Panc1 (cell line): ENCODE data around the gene ZNF32. TPM values are rescaled to one million over a fixed set of nuclear protein-coding genes. Genes with fewer than 3 reads are reported as not detected.

ENCODE experiments used
- ATAC-seq: fragments of 200-7000 bp; cut with Tn5 transposase; 2 replicates; pipeline ENCODE4 v1.9.1; 2020; ENCODE audit warnings: mild to moderate bottlenecking, moderate library complexity
- BruUV-seq: library from RNA; stranded (reverse); fragments of 400-500 nt; replicated peaks from 2 replicates; lab custom pipeline; 2021; lab: Mats Ljungman, UMichigan
- CTCF ChIA-PET: fragments of 300-600 bp; sonication (Branson Sonifier 250); formaldehyde crosslinking; loops from one replicate; lab custom pipeline; 2022; ENCODE audit warnings: antibody characterized with exemption; lab: Charles Lee
- POLR2A ChIA-PET: fragments of 300-600 bp; sonication (Branson Sonifier 250); formaldehyde crosslinking; loops from one replicate; lab custom pipeline; 2022; ENCODE audit warnings: antibody characterized with exemption; lab: Charles Lee
- DNase-seq: peaks from one replicate; pipeline ENCODE4 v3.0.0-alpha.2; 2010; ENCODE audit warnings: low read depth, low spot score
- H3K27ac ChIP-seq: 2 replicates; pipeline ENCODE4 v1.5.1; 2011; ENCODE audit warnings: mild to moderate bottlenecking, low read length, inconsistent platforms
- H3K27me3 ChIP-seq: fragments of 200-500 bp; sonication (Bioruptor generic); 2 replicates; pipeline ENCODE4 v1.6.0; 2014; ENCODE audit warnings: low read length, inconsistent platforms; ENCODE audit not compliant: control insufficient read depth, insufficient read depth
- H3K36me3 ChIP-seq: fragments of 200-500 bp; sonication (Bioruptor generic); 2 replicates; pipeline ENCODE4 v1.5.1; 2014; ENCODE audit warnings: inconsistent platforms, mild to moderate bottlenecking, low read length, moderate library complexity; ENCODE audit not compliant: control insufficient read depth, insufficient read depth
- H3K4me1 ChIP-seq: 2 replicates; pipeline ENCODE4 v1.5.1; 2011; ENCODE audit warnings: inconsistent platforms, mild to moderate bottlenecking, low read length, moderate library complexity; ENCODE audit not compliant: control insufficient read depth, insufficient read depth
- H3K4me3 ChIP-seq, 2 experiments: 2 replicates each; pipeline ENCODE4 v1.5.1; 2011 to 2012; ENCODE audit warnings: low read depth in 2 of 2, low read length in 2 of 2, mild to moderate bottlenecking in 2 of 2, inconsistent platforms in 1 of 2, moderate library complexity in 1 of 2
- H3K9me3 ChIP-seq: fragments of 200-500 bp; sonication (Bioruptor generic); 2 replicates; pipeline ENCODE4 v1.5.1; 2014; ENCODE audit warnings: low read depth, mild to moderate bottlenecking, inconsistent platforms, low read length, moderate library complexity; ENCODE audit not compliant: control insufficient read depth, insufficient read depth
- POLR2AphosphoS5 ChIP-seq: IDR thresholded peaks from 2 replicates; pipeline ENCODE4 v1.6.1; 2012; ENCODE audit warnings: mild to moderate bottlenecking, low read depth, low read length, moderate library complexity
- SIN3A ChIP-seq: IDR thresholded peaks from 2 replicates; pipeline ENCODE4 v1.6.1; 2012; ENCODE audit warnings: low read depth, mild to moderate bottlenecking, low read length, moderate library complexity, borderline replicate concordance; ENCODE audit not compliant: insufficient read depth
- TCF7L2 ChIP-seq: IDR thresholded peaks from 2 replicates; pipeline ENCODE4 v1.6.1; 2011; ENCODE audit warnings: mild to moderate bottlenecking, low read depth, low read length, inconsistent platforms
- in situ Hi-C: cut with HindIII; loops from 2 replicates; pipeline ENCODE4 v1.10.0; 2016; ENCODE audit warnings: low sequenced_read_pairs, low pct_unique_long_range_greater_than_20kb
- intact Hi-C: fragments of 100-400 bp; cut with micrococcal nuclease; formaldehyde crosslinking; loops from one replicate; pipeline ENCODE4 v1.10.0; 2022; ENCODE audit not compliant: unreplicated experiment
- total RNA-seq: library from RNA; stranded (reverse); gene quantifications from one replicate; pipeline ENCODE4 v1.2.1, GENCODE V29; 2021; ENCODE audit not compliant: unreplicated experiment
- TF ChIP-seq, protein P1 (sequence below), 2 experiments: IDR thresholded peaks; 2 replicates each; pipeline ENCODE4 v1.6.1; 2011 to 2012; ENCODE audit warnings: low read depth in 2 of 2, control low read depth in 1 of 2, low read length in 1 of 2, mild to moderate bottlenecking in 1 of 2, moderate library complexity in 1 of 2; ENCODE audit not compliant: insufficient read depth in 1 of 2
- TF ChIP-seq, protein P2 (sequence below): fragments of 450-650 bp; IDR thresholded peaks from 2 replicates; pipeline ENCODE4 v1.5.1; 2017; ENCODE audit warnings: mild to moderate bottlenecking

ZNF32 gene
- total RNA-seq, 1 experiment from 2014 or later = 35.6 TPM

DNA sequence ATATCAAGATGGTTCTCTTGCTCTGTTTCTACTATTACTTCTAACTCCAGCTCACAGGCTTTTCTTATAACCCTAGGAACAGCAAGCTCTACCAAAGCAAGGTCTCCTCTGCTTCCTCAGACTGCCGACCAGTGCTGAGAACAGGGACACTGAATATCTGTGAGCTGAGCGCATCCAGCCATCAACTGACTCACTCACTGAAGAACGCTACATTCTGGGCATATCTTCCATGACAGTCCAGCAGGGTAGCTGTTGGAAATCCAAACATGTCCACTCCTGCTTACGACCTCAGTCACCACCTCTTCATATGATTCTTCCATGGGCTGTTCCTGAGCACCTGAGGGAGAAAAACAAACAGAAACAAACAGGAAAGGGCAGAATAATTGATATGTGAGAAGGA, 2.8 kb downstream of the ZNF32 start:
- Histone ChIP-seq H3K4me3 (no peak overlapping the region), H3K9me3 (peaks cover 64% of the 10 kb centered on the region), H3K27me3 (no peaks in the 10 kb centered on the region), H3K27ac (no peak overlapping the region), H3K36me3 (no peaks in the 10 kb centered on the region), H3K4me1 (0 out of 2 replicates have a peak, but pooled peaks cover 3% of the 10 kb centered on the region)
- intact Hi-C loops (no loop called here), in situ Hi-C loops (no loop called here)
- ChIA-PET CTCF (no interaction called here), POLR2A (no interaction called here)
- no TSS peak for BruUV-seq
- DNase-seq (no peak), ATAC-seq (no peak)
- no peak for TF ChIP-seq POLR2AphosphoS5
- TF ChIP-seq SIN3A = no peak
- TF ChIP-seq TCF7L2 = no peak
- TF ChIP-seq, protein P1, sequence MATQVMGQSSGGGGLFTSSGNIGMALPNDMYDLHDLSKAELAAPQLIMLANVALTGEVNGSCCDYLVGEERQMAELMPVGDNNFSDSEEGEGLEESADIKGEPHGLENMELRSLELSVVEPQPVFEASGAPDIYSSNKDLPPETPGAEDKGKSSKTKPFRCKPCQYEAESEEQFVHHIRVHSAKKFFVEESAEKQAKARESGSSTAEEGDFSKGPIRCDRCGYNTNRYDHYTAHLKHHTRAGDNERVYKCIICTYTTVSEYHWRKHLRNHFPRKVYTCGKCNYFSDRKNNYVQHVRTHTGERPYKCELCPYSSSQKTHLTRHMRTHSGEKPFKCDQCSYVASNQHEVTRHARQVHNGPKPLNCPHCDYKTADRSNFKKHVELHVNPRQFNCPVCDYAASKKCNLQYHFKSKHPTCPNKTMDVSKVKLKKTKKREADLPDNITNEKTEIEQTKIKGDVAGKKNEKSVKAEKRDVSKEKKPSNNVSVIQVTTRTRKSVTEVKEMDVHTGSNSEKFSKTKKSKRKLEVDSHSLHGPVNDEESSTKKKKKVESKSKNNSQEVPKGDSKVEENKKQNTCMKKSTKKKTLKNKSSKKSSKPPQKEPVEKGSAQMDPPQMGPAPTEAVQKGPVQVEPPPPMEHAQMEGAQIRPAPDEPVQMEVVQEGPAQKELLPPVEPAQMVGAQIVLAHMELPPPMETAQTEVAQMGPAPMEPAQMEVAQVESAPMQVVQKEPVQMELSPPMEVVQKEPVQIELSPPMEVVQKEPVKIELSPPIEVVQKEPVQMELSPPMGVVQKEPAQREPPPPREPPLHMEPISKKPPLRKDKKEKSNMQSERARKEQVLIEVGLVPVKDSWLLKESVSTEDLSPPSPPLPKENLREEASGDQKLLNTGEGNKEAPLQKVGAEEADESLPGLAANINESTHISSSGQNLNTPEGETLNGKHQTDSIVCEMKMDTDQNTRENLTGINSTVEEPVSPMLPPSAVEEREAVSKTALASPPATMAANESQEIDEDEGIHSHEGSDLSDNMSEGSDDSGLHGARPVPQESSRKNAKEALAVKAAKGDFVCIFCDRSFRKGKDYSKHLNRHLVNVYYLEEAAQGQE (IDR thresholded peaks at IDR 0.05; ENCODE audit: insufficient read depth in 1 of 2, low read depth in 2 of 2, low read length in 1 of 2) = no peak
- TF ChIP-seq, protein P2, sequence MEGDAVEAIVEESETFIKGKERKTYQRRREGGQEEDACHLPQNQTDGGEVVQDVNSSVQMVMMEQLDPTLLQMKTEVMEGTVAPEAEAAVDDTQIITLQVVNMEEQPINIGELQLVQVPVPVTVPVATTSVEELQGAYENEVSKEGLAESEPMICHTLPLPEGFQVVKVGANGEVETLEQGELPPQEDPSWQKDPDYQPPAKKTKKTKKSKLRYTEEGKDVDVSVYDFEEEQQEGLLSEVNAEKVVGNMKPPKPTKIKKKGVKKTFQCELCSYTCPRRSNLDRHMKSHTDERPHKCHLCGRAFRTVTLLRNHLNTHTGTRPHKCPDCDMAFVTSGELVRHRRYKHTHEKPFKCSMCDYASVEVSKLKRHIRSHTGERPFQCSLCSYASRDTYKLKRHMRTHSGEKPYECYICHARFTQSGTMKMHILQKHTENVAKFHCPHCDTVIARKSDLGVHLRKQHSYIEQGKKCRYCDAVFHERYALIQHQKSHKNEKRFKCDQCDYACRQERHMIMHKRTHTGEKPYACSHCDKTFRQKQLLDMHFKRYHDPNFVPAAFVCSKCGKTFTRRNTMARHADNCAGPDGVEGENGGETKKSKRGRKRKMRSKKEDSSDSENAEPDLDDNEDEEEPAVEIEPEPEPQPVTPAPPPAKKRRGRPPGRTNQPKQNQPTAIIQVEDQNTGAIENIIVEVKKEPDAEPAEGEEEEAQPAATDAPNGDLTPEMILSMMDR = no peak

DNA sequence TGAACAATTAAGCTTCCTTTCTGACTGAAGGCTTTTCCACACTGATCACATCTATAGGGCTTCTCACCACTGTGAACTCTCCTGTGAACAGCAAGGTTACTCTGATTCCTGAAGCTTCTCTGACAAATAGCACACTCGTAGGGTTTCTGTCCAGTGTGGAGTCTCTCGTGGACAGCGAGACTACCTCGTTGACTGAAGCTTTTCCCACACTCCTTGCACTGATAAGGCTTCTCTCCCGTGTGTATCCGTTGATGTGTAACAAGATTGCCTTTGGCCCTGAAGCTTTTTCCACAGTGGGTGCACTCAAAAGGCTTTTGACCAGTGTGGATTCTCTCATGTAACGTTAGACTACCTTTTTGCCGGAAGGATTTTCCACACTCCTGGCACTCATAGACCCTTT, 4.4 kb downstream of the ZNF32 start:
- 0 out of 2 replicates have a peak, but pooled peaks cover 1% of the 10 kb centered on the region for H3K4me1 ChIP-seq
- no peak for ATAC-seq
- no peak for DNase-seq
- H3K9me3 ChIP-seq = peaks cover 64% of the 10 kb centered on the region
- H3K4me3 ChIP-seq = no peak overlapping the region
- intact Hi-C loops (no loop called here), in situ Hi-C loops (loop anchor here (5.0 kb wide), 1 partner anchor 72 kb away; the partner anchor contains the start of gene ZNF239)
- H3K36me3 ChIP-seq = no peaks in the 10 kb centered on the region
- ChIA-PET POLR2A (no interaction called here), CTCF (no interaction called here)
- H3K27me3 ChIP-seq = no peaks in the 10 kb centered on the region
- BruUV-seq = no TSS peak
- no peak for TF ChIP-seq POLR2AphosphoS5
- TF ChIP-seq, protein P1 (IDR thresholded peaks at IDR 0.05; ENCODE audit: insufficient read depth in 1 of 2, low read depth in 2 of 2, low read length in 1 of 2) = no peak
- no peak for TF ChIP-seq SIN3A
- TF ChIP-seq, protein P2 = no peak
- no peak overlapping the region for H3K27ac ChIP-seq
